IMR-90 (cell line): Measurements from ENCODE around the gene EFEMP2. TPM values are rescaled to one million over a fixed set of nuclear protein-coding genes. Genes with fewer than 3 reads are reported as not detected.

ENCODE experiments used
- ATAC-seq: fragments of 200-7000 bp; cut with Tn5 transposase; 2 replicates; pipeline ENCODE4 v1.9.1; 2020; ENCODE audit warnings: low read depth, mild to moderate bottlenecking, moderate library complexity
- BruUV-seq: library from RNA; stranded (reverse); fragments of 400-500 nt; replicated peaks from 2 replicates; lab custom pipeline; 2021; lab: Mats Ljungman, UMichigan
- CTCF ChIA-PET: fragments of 300-600 bp; formaldehyde crosslinking; extraction: SDS; loops from one replicate; lab custom pipeline; 2021; ENCODE audit warnings: antibody characterized with exemption; lab: Yijun Ruan, JAX
- POLR2A ChIA-PET: fragments of 300-600 bp; sonication (Branson Sonifier 250); formaldehyde crosslinking; loops from one replicate; lab custom pipeline; 2022; ENCODE audit warnings: antibody characterized with exemption; ENCODE audit not compliant: unreplicated experiment; lab: Charles Lee
- DNase-seq: peaks from one replicate; pipeline ENCODE4 v3.0.0; 2013
- H2AFZ ChIP-seq: replicated peaks from 2 replicates; pipeline ENCODE3; 2013; ENCODE audit warnings: low read length, mild to moderate bottlenecking; ENCODE audit not compliant: poor library complexity
- H2AK5ac ChIP-seq: 2 replicates; pipeline ENCODE4 v1.6.1; 2013; ENCODE audit warnings: low read depth, low read length, inconsistent platforms
- H2AK9ac ChIP-seq: replicated peaks from 2 replicates; pipeline ENCODE3; 2013; ENCODE audit warnings: mild to moderate bottlenecking, low read depth, low read length, moderate library complexity; ENCODE audit not compliant: poor library complexity
- H2BK120ac ChIP-seq: 2 replicates; pipeline ENCODE4 v1.6.1; 2013; ENCODE audit warnings: low read depth, low read length, inconsistent platforms
- H2BK15ac ChIP-seq: 3 replicates; pipeline ENCODE4 v1.6.1; 2013; ENCODE audit warnings: low read depth, low read length, inconsistent platforms
- H2BK20ac ChIP-seq: 2 replicates; pipeline ENCODE4 v1.6.1; 2013; ENCODE audit warnings: low read depth, mild to moderate bottlenecking, inconsistent platforms, low read length, moderate library complexity
- H2BK5ac ChIP-seq: 2 replicates; pipeline ENCODE4 v1.6.1; 2013; ENCODE audit warnings: mild to moderate bottlenecking, low read depth, low read length, inconsistent platforms; ENCODE audit not compliant: poor library complexity, severe bottlenecking
- H3K14ac ChIP-seq: replicated peaks from 2 replicates; pipeline ENCODE4 v1.6.1; 2013; ENCODE audit warnings: low read depth, low read length, inconsistent platforms
- H3K18ac ChIP-seq: 2 replicates; pipeline ENCODE4 v1.6.1; 2013; ENCODE audit warnings: low read depth, low read length, control low read depth
- H3K23ac ChIP-seq: 2 replicates; pipeline ENCODE4 v1.6.1; 2013; ENCODE audit warnings: low read depth, low read length, inconsistent platforms
- H3K27ac ChIP-seq: 2 replicates; pipeline ENCODE4 v1.5.1; 2013; ENCODE audit warnings: mild to moderate bottlenecking, control low read depth, low read length; ENCODE audit not compliant: insufficient read depth
- H3K27me3 ChIP-seq: 2 replicates; pipeline ENCODE4 v1.6.1; 2013; ENCODE audit warnings: low read length; ENCODE audit not compliant: control insufficient read depth, insufficient read depth
- H3K36me3 ChIP-seq: 2 replicates; pipeline ENCODE4 v1.6.1; 2013; ENCODE audit warnings: low read length, mixed read lengths; ENCODE audit not compliant: control insufficient read depth, insufficient read depth
- H3K4ac ChIP-seq: 2 replicates; pipeline ENCODE4 v1.6.1; 2013; ENCODE audit warnings: low read depth, low read length, inconsistent platforms
- H3K4me1 ChIP-seq: 2 replicates; pipeline ENCODE4 v1.6.1; 2013; ENCODE audit warnings: low read length, mixed read lengths; ENCODE audit not compliant: control insufficient read depth, insufficient read depth
- H3K4me2 ChIP-seq: 2 replicates; pipeline ENCODE4 v1.6.1; 2013; ENCODE audit warnings: low read depth, mild to moderate bottlenecking, control low read depth, low read length, moderate library complexity
- H3K4me3 ChIP-seq: 2 replicates; pipeline ENCODE4 v1.5.1; 2013; ENCODE audit warnings: low read depth, mild to moderate bottlenecking, control low read depth, low read length, moderate library complexity; ENCODE audit not compliant: insufficient read depth
- H3K56ac ChIP-seq: 2 replicates; pipeline ENCODE4 v1.6.1; 2013; ENCODE audit warnings: low read length, inconsistent platforms; ENCODE audit not compliant: insufficient read depth; ENCODE audit errors: extremely low read depth
- H3K79me1 ChIP-seq, 2 experiments: 2 replicates each; pipeline ENCODE4 v1.6.1; 2013; ENCODE audit warnings: low read length in 2 of 2, inconsistent platforms in 1 of 2, low read depth in 1 of 2
- H3K9ac ChIP-seq: 2 replicates; pipeline ENCODE4 v1.6.1; 2013; ENCODE audit warnings: low read depth, low read length, control low read depth
- H3K9me1 ChIP-seq: 2 replicates; pipeline ENCODE4 v1.6.1; 2013; ENCODE audit warnings: low read length, inconsistent platforms; ENCODE audit not compliant: insufficient read depth
- H3K9me3 ChIP-seq: 2 replicates; pipeline ENCODE4 v1.6.1; 2013; ENCODE audit warnings: low read length; ENCODE audit not compliant: control insufficient read depth, insufficient read depth
- H4K20me1 ChIP-seq: 2 replicates; pipeline ENCODE4 v1.6.1; 2013; ENCODE audit warnings: low read length, inconsistent platforms; ENCODE audit not compliant: insufficient read depth
- H4K5ac ChIP-seq: 2 replicates; pipeline ENCODE4 v1.6.1; 2013; ENCODE audit warnings: mild to moderate bottlenecking, low read depth, low read length, control low read depth
- H4K8ac ChIP-seq, 2 experiments: 2 replicates each; pipeline ENCODE4 v1.6.1; 2013; ENCODE audit warnings: low read depth in 2 of 2, low read length in 2 of 2, control low read depth in 1 of 2, inconsistent platforms in 1 of 2
- H4K91ac ChIP-seq: 2 replicates; pipeline ENCODE4 v1.6.1; 2013; ENCODE audit warnings: low read depth, low read length, inconsistent platforms; ENCODE audit not compliant: insufficient read depth
- CTCF ChIP-seq: conservative IDR thresholded peaks from 2 replicates; pipeline ENCODE4 v1.5.1; 2012; ENCODE audit warnings: mild to moderate bottlenecking, low read depth, low read length, improper control_type of control experiment
- ELK1 ChIP-seq: fragments of 150-350 bp; IDR thresholded peaks from 2 replicates; pipeline ENCODE4 v1.6.1; 2016; ENCODE audit warnings: low read depth, mild to moderate bottlenecking, low read length, moderate library complexity, borderline replicate concordance
- MAFK ChIP-seq: IDR thresholded peaks from 2 replicates; pipeline ENCODE4 v1.6.1; 2012; ENCODE audit warnings: low read depth, low read length, improper control_type of control experiment
- MAZ ChIP-seq: IDR thresholded peaks from 2 replicates; pipeline ENCODE4 v1.6.1; 2012; ENCODE audit warnings: low read depth, mild to moderate bottlenecking, low read length, improper control_type of control experiment, moderate library complexity, borderline replicate concordance
- POLR2A ChIP-seq: IDR thresholded peaks from 2 replicates; pipeline ENCODE4 v1.6.1; 2012; ENCODE audit warnings: mild to moderate bottlenecking, low read depth, low read length
- RAD21 ChIP-seq: IDR thresholded peaks from 2 replicates; pipeline ENCODE4 v1.6.1; 2012; ENCODE audit warnings: low read length, improper control_type of control experiment
- RCOR1 ChIP-seq: IDR thresholded peaks from 2 replicates; pipeline ENCODE4 v1.6.1; 2012; ENCODE audit warnings: mild to moderate bottlenecking, low read length, improper control_type of control experiment; ENCODE audit not compliant: insufficient replicate concordance
- SMC3 ChIP-seq: fragments of 150-350 bp; IDR thresholded peaks from 2 replicates; pipeline ENCODE4 v1.6.1; 2016; ENCODE audit warnings: low read depth, mild to moderate bottlenecking, antibody characterized with exemption, low read length, moderate library complexity
- USF2 ChIP-seq: fragments of 150-350 bp; IDR thresholded peaks from 2 replicates; pipeline ENCODE4 v1.6.1; 2017; ENCODE audit warnings: mild to moderate bottlenecking, antibody characterized with exemption, low read length, low read depth
- WGBS, 2 experiments: methylation state at CpG; one replicate each; pipeline versions ENCODE4 v1.1.5 to v1.1.7; 2013; ENCODE audit warnings: missing lambda C conversion rate in 2 of 2; ENCODE audit not compliant: insufficient read length in 1 of 2; ENCODE audit errors: extremely low coverage in 2 of 2; 5-methylcytosine and 5-hydroxymethylcytosine counted together
- dilution Hi-C: fragments of 300-500 bp; cut with HindIII; formaldehyde crosslinking; loops from one replicate; pipeline ENCODE4 v1.14.3; 2018; ENCODE audit warnings: low sequenced_read_pairs; ENCODE audit not compliant: unreplicated experiment
- in situ Hi-C: fragments of 300-500 bp; cut with MboI; formaldehyde crosslinking; loops from 3 replicates; pipeline ENCODE4 v1.14.3; 2019; ENCODE audit warnings: low sequenced_read_pairs, inconsistent platforms, mixed read lengths
- intact Hi-C: fragments of 100-400 bp; cut with micrococcal nuclease; formaldehyde crosslinking; loops from 2 replicates; pipeline ENCODE4 v1.10.0; 2022
- polyA plus RNA-seq, 3 experiments: library from polyadenylated mRNA; depleted of rRNA; stranded (reverse); fragments of >200 nt; gene quantifications; 2 replicates each; pipeline ENCODE4 v1.2.3, GENCODE V29; 2012; ENCODE audit warnings: low replicate concordance in 1 of 3
- total RNA-seq: library from RNA; depleted of rRNA; stranded (reverse); fragments of >200 nt; gene quantifications from 2 replicates; pipeline ENCODE4 v1.2.3, GENCODE V29; 2012

Gene EFEMP2
- total and polyA plus RNA-seq, 2 of the 4 experiments (the other 2 are of a cell fraction), result 62.7 to 431 TPM

- no peak for DNase-seq
- H3K27me3 ChIP-seq, result no peaks in the 10 kb centered on the region
- in situ Hi-C loops, result no loop called here
- no peak for ATAC-seq
- peaks cover 38% of the 10 kb centered on the region for H3K9me1 ChIP-seq
- H2AK9ac ChIP-seq, result peak overlapping the region; percentile 99
- TF ChIP-seq SMC3 (no peak), USF2 (no peak), CTCF (no peak), ELK1 (no peak), MAZ (no peak), RAD21 (no peak), RCOR1 (no peak), MAFK (no peak), POLR2A (no peak)
- H3K4me1 ChIP-seq, result peaks cover 52% of the 10 kb centered on the region
- H3K4me3 ChIP-seq, result peak overlapping the region; percentile 4
- H3K23ac ChIP-seq, result peak overlapping the region; percentile 97
- POLR2A ChIA-PET, result interaction anchor here (1.4 to 2.4 kb wide), 2 partner anchors 26 to 27 kb away, joined by 7 to 20 read pairs; partner anchors contain the start of genes CCDC85B and FIBP
- H2BK5ac ChIP-seq, result peak overlapping the region; percentile 96
- intact Hi-C loops, result loop anchor here (5.0 kb wide), 1 partner anchor 45 kb away; the partner anchor contains the start of gene SART1
- H2BK15ac ChIP-seq, result peak overlapping the region; percentile 56
- peak overlapping the region; percentile 97 for H4K91ac ChIP-seq
- BruUV-seq, result TSS peak; percentile 50
- H3K9ac ChIP-seq, result peak overlapping the region; percentile 68
- peak overlapping the region; percentile 95 for H3K14ac ChIP-seq
- peaks cover 14 to 66% of the 10 kb centered on the region in 2 experiments; a peak in 3 of 4 replicates for H3K79me1 ChIP-seq
- H3K27ac ChIP-seq, result peak overlapping the region; percentile 82
- H4K20me1 ChIP-seq, result peaks cover 11% of the 10 kb centered on the region
- H3K9me3 ChIP-seq, result no peaks in the 10 kb centered on the region
- H3K56ac ChIP-seq, result peak overlapping the region; percentile 90
- H3K4me2 ChIP-seq, result peak overlapping the region; percentile 96
- peak overlapping the region; percentile 64 to 97 for H4K8ac ChIP-seq
- H2AFZ ChIP-seq, result no peak overlapping the region
- CTCF ChIA-PET, result interaction anchor here (1.1 kb wide), 1 partner anchor 27 kb away, joined by 3 read pairs; no protein-coding TSS in a partner anchor
- dilution Hi-C loops, result no loop called here
- H3K4ac ChIP-seq, result peak overlapping the region; percentile 98
- peak overlapping the region; percentile 99 for H2AK5ac ChIP-seq
- peaks cover 23% of the 10 kb centered on the region for H3K36me3 ChIP-seq
- peak overlapping the region; percentile 92 for H2BK20ac ChIP-seq
- peak overlapping the region; percentile 100 for H2BK120ac ChIP-seq
- peak overlapping the region; percentile 88 for H3K18ac ChIP-seq
- WGBS, 2 experiments, result 82% methylated on average over 2 of the region's 3 CpGs; no CpG with 5 or more reads in 1 of the 2 experiments
- H4K5ac ChIP-seq, result peak overlapping the region; percentile 64
Measured at GRCh38 chr11:65917077-65917433, 44.5 kb upstream of the EFEMP2 start.
